ENCODE data around the gene SLC2A9. TPM values are rescaled to one million over a fixed set of nuclear protein-coding genes. Genes with fewer than 3 reads are reported as not detected.
"Not testable (repeated sequence)": the region's sequence is repeated elsewhere in the genome, so short reads cannot be mapped to it uniquely, and the experiment has no call there.

The SLC2A9 gene
- total RNA-seq, 1 donor from 2014 or later = 3.1 TPM

- H3K36me3 Mint-ChIP-seq (ENCODE audit: insufficient read depth) = no peaks in the 10 kb centered on the region
These were observed 209.5 kb downstream of the SLC2A9 start for GRCh38 chr4:9811806-9812205.

GRCh38 chr4:9808077-9808476, 213.2 kb downstream of the SLC2A9 start:
- Mint-ChIP-seq H3K4me1 (ENCODE audit: low read depth) (no peaks in the 10 kb centered on the region), H3K36me3 (ENCODE audit: insufficient read depth) (no peaks in the 10 kb centered on the region), H3K9me3 (ENCODE audit: low read depth) (no peaks in the 10 kb centered on the region), H3K27ac (no peak overlapping the region), H3K27me3 (peaks cover 7% of the 10 kb centered on the region), H3K4me3 (ENCODE audit: low read depth) (no peak overlapping the region)
- TF ChIP-seq CTCF (IDR thresholded peaks at IDR 0.05; ENCODE audit: unreplicated experiment) = no peak
- DNase-seq (ENCODE audit: low spot score, unreplicated experiment) = no peak

More at GRCh38 chr4:9811806-9812205, 209.5 kb downstream of the SLC2A9 start:
- peaks cover 6% of the 10 kb centered on the region for H3K27me3 Mint-ChIP-seq
- no peak for TF ChIP-seq CTCF (IDR thresholded peaks at IDR 0.05; ENCODE audit: unreplicated experiment)
- no peak overlapping the region for H3K27ac Mint-ChIP-seq
- H3K9me3 Mint-ChIP-seq (ENCODE audit: low read depth) = no peaks in the 10 kb centered on the region
- no peak overlapping the region for H3K4me3 Mint-ChIP-seq (ENCODE audit: low read depth)
- H3K4me1 Mint-ChIP-seq (ENCODE audit: low read depth) = no peaks in the 10 kb centered on the region
- DNase-seq (ENCODE audit: low spot score, unreplicated experiment) = no peak

GRCh38 chr4:9804918-9805317, 216.4 kb downstream of the SLC2A9 start:
- no peak for TF ChIP-seq CTCF (IDR thresholded peaks at IDR 0.05; ENCODE audit: unreplicated experiment)
- DNase-seq (ENCODE audit: low spot score, unreplicated experiment) = no peak
- Mint-ChIP-seq H3K4me1 (ENCODE audit: low read depth) (no peaks in the 10 kb centered on the region), H3K36me3 (ENCODE audit: insufficient read depth) (no peaks in the 10 kb centered on the region), H3K9me3 (ENCODE audit: low read depth) (no peaks in the 10 kb centered on the region), H3K27me3 (peaks cover 18% of the 10 kb centered on the region), H3K4me3 (ENCODE audit: low read depth) (no peak overlapping the region), H3K27ac (no peak overlapping the region)

GRCh38 chr4:9800848-9801247, 220.4 kb downstream of the SLC2A9 start:
- H3K4me3 Mint-ChIP-seq (ENCODE audit: low read depth) = no peak overlapping the region
- no peak overlapping the region for H3K27ac Mint-ChIP-seq
- TF ChIP-seq CTCF (IDR thresholded peaks at IDR 0.05; ENCODE audit: unreplicated experiment) = no peak
- DNase-seq (ENCODE audit: low spot score, unreplicated experiment) = no peak
- no peaks in the 10 kb centered on the region for H3K9me3 Mint-ChIP-seq (ENCODE audit: low read depth)
- H3K36me3 Mint-ChIP-seq (ENCODE audit: insufficient read depth) = no peaks in the 10 kb centered on the region
- peaks cover 30% of the 10 kb centered on the region for H3K27me3 Mint-ChIP-seq
- H3K4me1 Mint-ChIP-seq (ENCODE audit: low read depth) = no peaks in the 10 kb centered on the region

- H3K9me3 Mint-ChIP-seq (ENCODE audit: low read depth); H3K4me3 Mint-ChIP-seq (ENCODE audit: low read depth); DNase-seq (ENCODE audit: low spot score, unreplicated experiment); H3K36me3 Mint-ChIP-seq (ENCODE audit: insufficient read depth); H3K4me1 Mint-ChIP-seq (ENCODE audit: low read depth); H3K27ac Mint-ChIP-seq: not testable (repeated sequence)
- peaks cover 19% of the 10 kb centered on the region for H3K27me3 Mint-ChIP-seq
These were observed 224.7 kb downstream of the SLC2A9 start for GRCh38 chr4:9796641-9797040.

- no peak overlapping the region for H3K27ac Mint-ChIP-seq
- no peak overlapping the region for H3K4me3 Mint-ChIP-seq (ENCODE audit: low read depth)
- peaks cover 10% of the 10 kb centered on the region for H3K27me3 Mint-ChIP-seq
- no peak for DNase-seq (ENCODE audit: low spot score, unreplicated experiment)
- H3K4me1 Mint-ChIP-seq (ENCODE audit: low read depth) = peaks cover 10% of the 10 kb centered on the region
- peaks cover 7% of the 10 kb centered on the region for H3K9me3 Mint-ChIP-seq (ENCODE audit: low read depth)
- no peaks in the 10 kb centered on the region for H3K36me3 Mint-ChIP-seq (ENCODE audit: insufficient read depth)
- TF ChIP-seq CTCF (IDR thresholded peaks at IDR 0.05; ENCODE audit: unreplicated experiment) = no peak
These were observed 228.9 kb downstream of the SLC2A9 start for GRCh38 chr4:9792381-9792780.

- H3K4me3 Mint-ChIP-seq (ENCODE audit: low read depth); H3K9me3 Mint-ChIP-seq (ENCODE audit: low read depth); H3K4me1 Mint-ChIP-seq (ENCODE audit: low read depth); DNase-seq (ENCODE audit: low spot score, unreplicated experiment); H3K27ac Mint-ChIP-seq; H3K36me3 Mint-ChIP-seq (ENCODE audit: insufficient read depth): not testable (repeated sequence)
- H3K27me3 Mint-ChIP-seq = peaks cover 63% of the 10 kb centered on the region
These were observed 235.4 kb downstream of the SLC2A9 start for GRCh38 chr4:9785891-9786290.

Data from progenitor cell of endocrine pancreas (in vitro differentiated cells).